NCI-H146 treated with DMSO at 0.1 percent for 48 hours (cell line): ENCODE results near the gene CKLF.
A peak's percentile ranks its signal among the peaks of the same experiment; 100 is the strongest.
"Not testable (repeated sequence)": the region's sequence is repeated elsewhere in the genome, so short reads cannot be mapped to it uniquely, and the experiment has no call there.

Experiments
- DNase-seq: peaks from one replicate; lab custom pipeline; 2025; ENCODE audit not compliant: unreplicated experiment; lab: John Stamatoyannopoulos, UW

The CKLF gene

GRCh38 chr16:66592814-66593213, 40.4 kb downstream of the CKLF start:
- DNase-seq: no peak

- no peak for DNase-seq
Measured at GRCh38 chr16:66594739-66595138, 42.4 kb downstream of the CKLF start.

- not testable (repeated sequence) for DNase-seq
Measured at GRCh38 chr16:66596559-66596958, 44.2 kb downstream of the CKLF start.

GRCh38 chr16:66596986-66597848, 44.8 kb downstream of the CKLF start:
- DNase-seq: no peak

GRCh38 chr16:66598111-66598510, 45.7 kb downstream of the CKLF start:
- DNase-seq: no peak

DNA sequence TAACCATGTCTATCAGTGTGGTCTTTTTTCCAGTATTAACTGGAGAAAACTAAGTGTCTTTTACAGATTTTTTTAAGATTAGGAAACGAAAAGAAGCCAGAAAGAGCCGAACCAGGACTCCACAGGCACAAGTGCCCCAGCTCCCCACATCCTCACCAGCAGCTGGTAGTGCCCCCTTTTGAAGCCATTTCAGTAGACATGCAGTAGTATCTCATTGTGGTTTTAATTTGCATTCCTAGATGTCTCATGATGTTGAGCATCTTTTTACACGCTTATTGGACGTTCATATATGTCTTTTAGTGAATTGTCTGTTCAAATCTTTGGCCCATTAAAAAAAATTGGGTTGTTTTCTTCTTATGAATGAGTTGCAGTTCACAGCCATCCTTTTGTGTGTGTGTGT, 47.4 kb downstream of the CKLF start:
- no peak for DNase-seq

GRCh38 chr16:66600477-66600876, 48.1 kb downstream of the CKLF start:
- no peak for DNase-seq

DNA sequence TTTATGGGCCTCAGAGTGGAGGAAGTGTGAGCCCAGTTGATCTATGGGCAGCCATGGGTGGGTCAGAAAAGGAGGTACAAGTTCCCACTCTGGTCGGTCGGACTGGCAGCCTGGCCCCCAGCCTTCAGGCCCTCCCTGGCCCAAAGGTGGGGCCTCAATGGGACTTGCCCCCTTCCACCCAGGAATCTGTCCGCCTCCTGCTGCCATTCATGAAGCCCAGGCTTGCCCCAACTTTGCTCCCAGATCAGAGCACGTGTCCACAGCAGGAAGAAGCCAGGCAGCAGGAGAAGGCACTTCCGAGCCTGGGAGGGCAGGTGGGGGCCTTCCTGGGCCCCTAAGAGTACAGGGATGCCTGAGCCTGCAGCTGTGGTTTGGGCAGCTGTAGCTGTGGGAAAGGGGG, 49.1 kb downstream of the CKLF start:
- DNase-seq: no peak

- peak; percentile 24 for DNase-seq
Measured at GRCh38 chr16:66603537-66604375, 51.4 kb downstream of the CKLF start.

DNA sequence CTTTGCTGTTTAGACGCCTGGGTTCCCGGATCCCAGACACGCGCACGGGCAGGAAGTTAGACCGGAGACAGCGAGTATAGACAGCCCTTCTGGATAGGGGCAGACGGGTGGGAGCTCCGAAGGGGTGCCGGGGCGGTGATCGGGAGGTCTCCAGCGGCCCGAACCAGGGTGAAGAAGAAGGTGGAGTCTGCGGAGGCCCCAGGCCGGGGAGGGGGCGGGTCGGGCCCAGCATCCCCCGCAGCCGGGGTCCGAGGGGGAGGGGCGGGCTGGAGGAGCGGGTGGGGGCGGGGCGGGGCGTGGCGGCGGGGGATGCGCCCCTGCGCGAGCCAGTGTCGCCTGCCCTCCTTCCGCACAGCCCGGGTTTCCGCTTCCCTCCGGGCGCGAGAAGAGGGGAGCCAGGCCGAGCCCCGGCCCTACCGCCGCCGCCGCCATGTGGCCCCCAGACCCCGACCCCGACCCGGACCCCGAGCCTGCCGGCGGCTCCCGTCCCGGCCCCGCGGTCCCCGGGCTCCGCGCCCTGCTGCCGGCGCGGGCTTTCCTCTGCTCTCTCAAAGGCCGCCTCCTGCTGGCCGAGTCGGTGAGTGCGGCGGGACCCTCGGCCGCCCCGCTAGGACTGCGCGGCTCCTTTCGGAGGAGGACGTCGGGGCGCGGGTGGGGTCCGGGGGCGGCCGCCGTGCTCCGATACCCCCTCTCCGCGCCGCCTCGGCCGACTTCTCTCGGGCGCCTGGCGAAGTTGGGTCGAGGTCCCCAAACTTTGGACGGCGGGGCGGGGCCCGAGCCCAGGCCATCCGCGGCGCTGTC, 52.2 kb downstream of the CKLF start, which contains the start of gene CMTM3:
CMTM3 (plus strand) TSS at position 329 of the 801 bp plus-strand sequence; CDS start at position 431, 102 bp downstream.
- DNase-seq: peak; percentile 23

DNA sequence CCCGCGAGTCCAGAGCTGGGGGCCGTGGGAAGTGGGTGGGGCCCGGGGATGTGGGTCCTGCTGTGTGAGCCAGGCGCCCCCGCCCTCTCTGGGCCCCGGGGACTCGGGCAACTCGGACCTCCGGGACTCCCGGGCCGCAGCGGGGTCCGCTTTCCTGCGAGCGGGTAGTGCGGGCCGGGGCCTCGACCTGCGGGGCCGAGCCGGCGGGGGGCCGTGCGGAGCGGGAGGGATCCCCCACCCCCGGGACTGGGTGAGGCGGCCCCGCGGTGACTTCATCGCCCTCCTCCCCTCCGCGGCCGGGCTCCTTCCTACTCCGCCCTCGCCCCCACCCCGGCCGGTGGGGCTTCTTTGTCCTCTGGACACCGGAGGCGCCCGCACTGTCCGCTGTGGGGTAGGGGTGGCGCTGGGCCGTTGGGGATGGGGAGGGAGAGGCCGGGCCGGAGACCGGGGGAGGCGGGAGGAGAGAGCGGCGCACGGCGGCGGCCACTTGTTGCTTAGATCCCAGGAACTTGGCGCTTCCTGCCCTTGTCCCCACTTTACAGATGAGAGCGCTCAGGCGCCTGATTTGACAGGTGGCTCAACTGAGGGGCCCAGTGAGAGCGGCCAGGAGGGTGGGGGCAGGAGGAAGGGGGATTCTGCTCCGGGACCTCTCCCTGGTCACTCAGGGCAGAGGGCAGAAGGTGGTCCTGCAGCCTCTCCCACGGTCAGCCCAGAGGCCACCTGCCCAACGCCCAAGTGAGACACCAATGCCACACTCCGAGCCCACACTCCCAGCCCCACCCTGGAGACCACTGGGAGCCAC, 53.0 kb downstream of the CKLF start:
- DNase-seq: no peak

GRCh38 chr16:66605979-66606751, 53.8 kb downstream of the CKLF start:
- DNase-seq: no peak

DNA sequence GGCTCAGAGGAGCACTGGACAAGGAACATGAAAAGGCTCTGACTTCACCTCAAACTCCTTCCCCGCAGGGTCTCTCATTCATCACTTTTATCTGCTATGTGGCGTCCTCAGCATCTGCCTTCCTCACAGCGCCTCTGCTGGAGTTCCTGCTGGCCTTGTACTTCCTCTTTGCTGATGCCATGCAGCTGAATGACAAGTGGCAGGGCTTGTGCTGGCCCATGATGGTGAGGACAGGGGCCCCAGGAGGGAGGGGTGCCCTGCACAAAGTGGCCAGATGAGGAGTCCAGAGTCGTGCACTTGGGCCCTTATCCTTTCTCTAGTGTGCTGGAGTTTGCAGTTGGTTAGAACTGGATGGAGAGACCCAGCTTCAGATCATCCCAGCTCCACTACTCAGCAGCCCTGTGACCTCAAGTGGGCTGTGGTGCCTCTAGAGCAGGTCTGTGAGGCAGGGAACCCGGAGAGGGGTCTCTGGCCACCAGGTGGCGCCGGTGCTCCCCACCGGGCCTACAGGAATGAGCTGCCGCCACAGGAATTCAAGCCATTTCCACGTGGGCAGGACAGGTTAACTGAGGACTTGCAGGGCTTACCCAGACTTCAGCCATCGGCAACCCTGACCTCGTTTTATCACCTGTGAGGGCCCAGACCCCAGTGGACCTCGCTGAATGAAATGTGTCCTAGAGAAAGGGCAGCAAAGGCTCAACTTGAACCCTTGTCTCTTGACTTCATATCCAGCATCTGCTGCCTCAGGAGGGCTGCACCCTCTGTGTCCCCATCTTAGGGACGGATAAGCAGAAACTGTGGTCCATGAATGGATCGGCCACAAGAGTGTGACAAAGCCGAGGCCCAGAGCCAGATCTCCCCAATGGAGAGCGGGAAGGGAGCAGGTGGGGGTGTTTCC, 56.1 kb downstream of the CKLF start:
- peak; percentile 17 for DNase-seq

GRCh38 chr16:66609139-66609510, 56.7 kb downstream of the CKLF start:
- DNase-seq: no peak

DNA sequence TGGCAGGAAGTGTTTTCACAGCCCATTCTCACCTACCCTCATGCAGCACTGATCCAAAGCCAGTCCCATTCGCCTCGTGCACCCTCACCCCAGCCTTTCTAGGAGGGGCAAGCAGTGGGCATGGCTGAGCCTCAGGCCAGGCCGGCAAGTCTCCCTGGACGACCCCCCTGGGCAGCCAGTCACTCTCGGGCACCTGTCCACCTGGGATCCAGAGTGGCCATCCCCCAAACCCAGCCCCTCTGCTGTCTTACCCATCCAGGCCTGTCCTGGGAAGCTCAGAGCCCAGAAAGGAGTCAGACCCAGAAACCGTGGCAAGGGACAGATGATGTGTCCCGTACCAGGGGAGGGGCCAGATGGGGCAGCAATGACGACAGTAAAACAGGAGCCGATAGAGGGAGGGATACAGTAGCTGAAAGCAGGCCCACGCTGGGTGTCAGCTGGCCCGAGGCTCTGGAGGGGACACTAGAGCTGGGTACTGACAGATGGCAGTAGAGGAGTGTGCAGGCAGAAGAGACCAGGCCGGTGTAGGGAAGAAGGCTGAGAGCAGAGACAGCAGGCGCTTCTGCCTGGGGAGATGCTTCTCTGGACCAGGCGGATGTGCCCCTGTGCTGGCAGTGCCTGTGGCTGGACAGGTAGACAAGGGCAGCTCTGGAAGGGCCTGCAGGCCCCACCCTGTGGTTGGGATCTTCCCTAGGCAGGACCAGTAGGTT, 57.9 kb downstream of the CKLF start:
- no peak for DNase-seq

GRCh38 chr16:66611911-66612310, 59.5 kb downstream of the CKLF start:
- not testable (repeated sequence) for DNase-seq

DNA sequence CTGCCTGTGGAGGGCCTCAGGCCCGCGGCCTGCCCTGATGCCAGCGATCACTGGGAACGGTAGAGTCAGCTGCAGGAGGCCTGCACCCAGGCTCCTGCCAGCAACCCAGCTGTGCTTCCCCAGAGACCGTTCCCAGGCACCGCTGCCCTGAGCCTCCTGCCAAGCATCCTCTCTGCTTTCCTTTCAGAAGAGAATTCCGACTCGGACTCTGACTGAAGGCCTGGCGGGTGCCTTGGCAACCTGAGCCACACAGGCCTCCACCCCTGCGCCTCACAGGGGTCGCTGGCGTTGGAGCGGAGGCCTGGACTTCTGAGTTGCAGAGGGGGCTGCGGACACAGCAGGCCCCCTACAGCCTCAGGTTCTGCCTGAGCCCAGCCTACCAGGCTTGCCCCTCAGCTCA, 60.0 kb downstream of the CKLF start:
- DNase-seq: no peak
